ENCODE data around the gene NECTIN3. TPM values are rescaled to one million over a fixed set of nuclear protein-coding genes. Genes with fewer than 3 reads are reported as not detected.

NECTIN3 gene
- total RNA-seq, 1 experiment from 2014 or later, result 110 TPM

- BruUV-seq (replicated peaks), result no TSS peak
- H3K27me3 Mint-ChIP-seq (ENCODE audit: unreplicated experiment), result no peaks in the 10 kb centered on the region
- H3K4me1 Mint-ChIP-seq (ENCODE audit: low read depth, unreplicated experiment), result no peaks in the 10 kb centered on the region
- CTCF ChIA-PET, result interaction anchor here (0.6 kb wide), 1 partner anchor 346 kb away, joined by 6 read pairs; no protein-coding TSS in a partner anchor
- no peak overlapping the region for H3K27ac Mint-ChIP-seq (ENCODE audit: unreplicated experiment)
- H3K9me3 Mint-ChIP-seq (ENCODE audit: low read depth, unreplicated experiment), result peaks cover 3% of the 10 kb centered on the region
- no peak for TF ChIP-seq CTCF (IDR thresholded peaks at IDR 0.05; ENCODE audit: unreplicated experiment)
- H3K4me3 Mint-ChIP-seq (ENCODE audit: low read depth, unreplicated experiment), result no peak overlapping the region
- H3K36me3 Mint-ChIP-seq (ENCODE audit: insufficient read depth, unreplicated experiment), result no peaks in the 10 kb centered on the region
- DNase-seq, result no peak
- intact Hi-C loops (cut with micrococcal nuclease; ENCODE audit: unreplicated experiment), result no loop called here
Observed at GRCh38 chr3:111237946-111238345, 166.3 kb downstream of the NECTIN3 start.

GRCh38 chr3:111238885-111239284, 167.3 kb downstream of the NECTIN3 start:
- no peak for DNase-seq
- Mint-ChIP-seq H3K27me3 (ENCODE audit: unreplicated experiment) (no peaks in the 10 kb centered on the region), H3K4me1 (ENCODE audit: low read depth, unreplicated experiment) (no peaks in the 10 kb centered on the region), H3K27ac (ENCODE audit: unreplicated experiment) (no peak overlapping the region), H3K4me3 (ENCODE audit: low read depth, unreplicated experiment) (no peak overlapping the region), H3K36me3 (ENCODE audit: insufficient read depth, unreplicated experiment) (no peaks in the 10 kb centered on the region), H3K9me3 (ENCODE audit: low read depth, unreplicated experiment) (peaks cover 6% of the 10 kb centered on the region)
- no peak for TF ChIP-seq CTCF (IDR thresholded peaks at IDR 0.05; ENCODE audit: unreplicated experiment)
- CTCF ChIA-PET, result no interaction called here
- no TSS peak for BruUV-seq (replicated peaks)
- intact Hi-C loops (cut with micrococcal nuclease; ENCODE audit: unreplicated experiment), result no loop called here

- Mint-ChIP-seq H3K4me1 (ENCODE audit: low read depth, unreplicated experiment) (no peaks in the 10 kb centered on the region), H3K27ac (ENCODE audit: unreplicated experiment) (no peak overlapping the region), H3K4me3 (ENCODE audit: low read depth, unreplicated experiment) (no peak overlapping the region), H3K9me3 (ENCODE audit: low read depth, unreplicated experiment) (peaks cover 5% of the 10 kb centered on the region), H3K36me3 (ENCODE audit: insufficient read depth, unreplicated experiment) (no peaks in the 10 kb centered on the region), H3K27me3 (ENCODE audit: unreplicated experiment) (no peaks in the 10 kb centered on the region)
- DNase-seq, result no peak
- no TSS peak for BruUV-seq (replicated peaks)
- CTCF ChIA-PET, result no interaction called here
- intact Hi-C loops (cut with micrococcal nuclease; ENCODE audit: unreplicated experiment), result no loop called here
- TF ChIP-seq CTCF (IDR thresholded peaks at IDR 0.05; ENCODE audit: unreplicated experiment), result no peak
Observed at GRCh38 chr3:111241960-111242359, 170.3 kb downstream of the NECTIN3 start.
